Keratinocyte (primary cell): ENCODE measurements around the gene CFAP91.

Experiments used
- EZH2 ChIP-seq: IDR thresholded peaks from one replicate; pipeline ENCODE4 v1.6.1; 2012; ENCODE audit warnings: inconsistent platforms, mild to moderate bottlenecking, low read length, moderate library complexity
- TF ChIP-seq, protein P1 (sequence below), 3 experiments: IDR thresholded peaks in 1 of 3; conservative IDR thresholded peaks in 1 of 3; optimal IDR thresholded peaks in 1 of 3; 2 replicates in 2 of 3; 3 replicates in 1 of 3; pipeline versions ENCODE3 to v1.5.1; 2011; ENCODE audit warnings: low read length in 3 of 3, mild to moderate bottlenecking in 3 of 3, moderate library complexity in 2 of 3, control low read depth in 1 of 3, inconsistent platforms in 1 of 3; ENCODE audit not compliant: insufficient read depth in 2 of 3; ENCODE audit errors: extremely low read depth in 1 of 3

DNA sequence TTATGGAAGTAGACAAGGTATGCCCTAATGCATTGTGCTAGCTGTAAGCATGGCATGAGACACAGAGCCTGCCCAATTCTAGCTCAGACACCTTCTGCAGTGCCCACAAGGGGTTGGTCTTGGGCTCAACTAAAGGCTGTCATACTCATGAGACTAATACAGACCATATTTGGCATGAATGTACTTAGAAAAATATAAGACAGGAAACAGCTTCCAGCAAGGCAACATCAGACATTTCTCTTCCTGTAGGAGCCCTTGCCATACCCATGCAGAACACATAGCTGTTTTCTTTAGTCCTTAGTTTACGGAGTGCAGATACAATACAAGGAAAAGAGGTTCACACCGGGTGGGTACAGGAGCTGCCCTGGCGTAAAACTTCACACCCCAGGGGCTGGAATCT lies 48.6 kb downstream of the CFAP91 start:
- TF ChIP-seq, protein P1, sequence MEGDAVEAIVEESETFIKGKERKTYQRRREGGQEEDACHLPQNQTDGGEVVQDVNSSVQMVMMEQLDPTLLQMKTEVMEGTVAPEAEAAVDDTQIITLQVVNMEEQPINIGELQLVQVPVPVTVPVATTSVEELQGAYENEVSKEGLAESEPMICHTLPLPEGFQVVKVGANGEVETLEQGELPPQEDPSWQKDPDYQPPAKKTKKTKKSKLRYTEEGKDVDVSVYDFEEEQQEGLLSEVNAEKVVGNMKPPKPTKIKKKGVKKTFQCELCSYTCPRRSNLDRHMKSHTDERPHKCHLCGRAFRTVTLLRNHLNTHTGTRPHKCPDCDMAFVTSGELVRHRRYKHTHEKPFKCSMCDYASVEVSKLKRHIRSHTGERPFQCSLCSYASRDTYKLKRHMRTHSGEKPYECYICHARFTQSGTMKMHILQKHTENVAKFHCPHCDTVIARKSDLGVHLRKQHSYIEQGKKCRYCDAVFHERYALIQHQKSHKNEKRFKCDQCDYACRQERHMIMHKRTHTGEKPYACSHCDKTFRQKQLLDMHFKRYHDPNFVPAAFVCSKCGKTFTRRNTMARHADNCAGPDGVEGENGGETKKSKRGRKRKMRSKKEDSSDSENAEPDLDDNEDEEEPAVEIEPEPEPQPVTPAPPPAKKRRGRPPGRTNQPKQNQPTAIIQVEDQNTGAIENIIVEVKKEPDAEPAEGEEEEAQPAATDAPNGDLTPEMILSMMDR (optimal IDR thresholded peaks at IDR 0.05 in 1 of 3, IDR thresholded peaks at IDR 0.05 in 1 of 3, conservative IDR thresholded peaks at IDR 0.05 in 1 of 3; ENCODE audit: extremely low read depth in 1 of 3, insufficient read depth in 2 of 3, low read length in 3 of 3): no peak
- no peak for TF ChIP-seq EZH2
